GM23248 (cell line): ENCODE results near the gene EFR3B. TPM values are rescaled to one million over a fixed set of nuclear protein-coding genes. Genes with fewer than 3 reads are reported as not detected.

ENCODE experiments used
- DNase-seq: peaks from one replicate; pipeline ENCODE4 v3.0.0-alpha.2; 2015
- H2AFZ ChIP-seq: fragments of 200-600 bp; sonication (generic); 2 replicates; pipeline ENCODE4 v1.6.1; 2016; ENCODE audit warnings: antibody characterized with exemption
- H3F3A ChIP-seq: fragments of 200-600 bp; sonication (generic); 2 replicates; pipeline ENCODE4 v1.6.1; 2016; ENCODE audit warnings: mild to moderate bottlenecking, antibody characterized with exemption, mixed run types; ENCODE audit not compliant: insufficient read depth
- H3K27ac ChIP-seq: fragments of 200-600 bp; sonication (generic); 2 replicates; pipeline ENCODE4 v1.5.1; 2016; ENCODE audit warnings: mild to moderate bottlenecking
- H3K27me3 ChIP-seq: fragments of 200-600 bp; sonication (generic); replicated peaks from 2 replicates; pipeline ENCODE4 v1.6.1; 2016; ENCODE audit warnings: mild to moderate bottlenecking; ENCODE audit not compliant: insufficient read depth
- H3K36me3 ChIP-seq: fragments of 200-600 bp; sonication (generic); 2 replicates; pipeline ENCODE4 v1.6.1; 2016; ENCODE audit warnings: low read depth, mild to moderate bottlenecking
- H3K4me1 ChIP-seq: fragments of 200-600 bp; sonication (generic); 2 replicates; pipeline ENCODE4 v1.6.1; 2016; ENCODE audit warnings: mild to moderate bottlenecking; ENCODE audit not compliant: insufficient read depth
- H3K4me2 ChIP-seq: fragments of 200-600 bp; sonication (generic); one replicate; pipeline ENCODE4 v1.6.1; 2016; ENCODE audit warnings: mild to moderate bottlenecking; ENCODE audit not compliant: unreplicated experiment
- H3K4me3 ChIP-seq: fragments of 200-600 bp; sonication (generic); 2 replicates; pipeline ENCODE4 v1.5.1; 2016; ENCODE audit warnings: mild to moderate bottlenecking
- H3K79me2 ChIP-seq: fragments of 200-600 bp; sonication (generic); 2 replicates; pipeline ENCODE4 v1.6.1; 2016; ENCODE audit warnings: mild to moderate bottlenecking; ENCODE audit not compliant: insufficient read depth
- H3K9ac ChIP-seq: fragments of 200-600 bp; sonication (generic); 2 replicates; pipeline ENCODE4 v1.6.1; 2016; ENCODE audit warnings: mild to moderate bottlenecking
- H3K9me2 ChIP-seq: fragments of 200-600 bp; sonication (generic); 2 replicates; pipeline ENCODE4 v1.6.1; 2016; ENCODE audit warnings: mixed run types, mild to moderate bottlenecking, moderate library complexity; ENCODE audit not compliant: insufficient read depth
- H3K9me3 ChIP-seq: fragments of 200-600 bp; sonication (generic); one replicate; pipeline ENCODE4 v1.6.1; 2017; ENCODE audit warnings: low read depth
- H4K20me1 ChIP-seq: fragments of 200-600 bp; sonication (generic); 2 replicates; pipeline ENCODE4 v1.6.0; 2016; ENCODE audit not compliant: insufficient read depth
- EZH2 ChIP-seq: fragments of 200-600 bp; sonication (generic); IDR thresholded peaks from 2 replicates; pipeline ENCODE4 v1.6.1; 2018; ENCODE audit warnings: antibody characterized with exemption, mild to moderate bottlenecking; ENCODE audit not compliant: insufficient read depth, poor library complexity, severe bottlenecking
- EZH2phosphoT487 ChIP-seq: fragments of 200-600 bp; sonication (generic); IDR thresholded peaks from 2 replicates; pipeline ENCODE4 v1.6.1; 2018; ENCODE audit warnings: antibody characterized with exemption, moderate library complexity, mild to moderate bottlenecking, low read depth; ENCODE audit not compliant: insufficient read depth
- WGBS, 2 experiments: methylation state at CpG; one replicate each; pipeline ENCODE4 v1.1.6; 2015 to 2017; ENCODE audit warnings: low lambda C conversion rate in 2 of 2, low coverage in 1 of 2; ENCODE audit errors: missing lambda C conversion rate in 2 of 2; 5-methylcytosine and 5-hydroxymethylcytosine counted together
- in situ Hi-C: fragments of 300-500 bp; cut with MboI; formaldehyde crosslinking; loops from 2 replicates; pipeline ENCODE4 v1.15.0; 2020
- polyA plus RNA-seq: library from polyadenylated mRNA; unstranded; fragments of >200 nt; fragmentation: Nextera tagmentation; extraction: Ambion mirVana; gene quantifications from 2 replicates; pipeline ENCODE4 v1.2.1, GENCODE V29; 2016
- total RNA-seq: library from RNA; depleted of rRNA; stranded (reverse); fragments of >200 nt; shearing (Covaris generic); gene quantifications from 2 replicates; pipeline ENCODE4 v1.2.3, GENCODE V29; 2014

Gene EFR3B
- total and polyA plus RNA-seq, 2 experiments from 2014 or later: 0.51 to 0.97 TPM

DNA sequence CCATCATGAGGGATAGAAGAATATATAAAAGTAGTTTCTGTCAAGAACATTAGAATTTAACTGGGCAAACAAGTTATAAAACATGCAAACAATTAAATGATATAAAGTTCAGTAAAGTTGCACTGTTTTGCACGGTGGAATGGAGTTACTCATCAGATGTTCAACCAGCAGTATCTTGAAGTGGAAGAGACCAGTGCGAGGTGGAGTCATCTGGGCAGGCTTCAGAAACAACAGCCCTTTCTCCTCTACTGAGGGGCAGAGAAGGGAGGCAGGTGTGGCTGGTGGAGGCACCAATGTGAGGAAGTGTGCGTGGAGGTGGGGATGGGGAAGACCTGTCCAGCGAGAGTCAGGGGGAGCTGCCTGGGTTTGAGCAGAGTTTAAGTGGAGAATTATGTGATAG, 7.5 kb downstream of the EFR3B start:
- in situ Hi-C loops: no loop called here
- 78 to 79% methylated on average over 4 of the region's 4 CpGs for WGBS, 2 experiments

DNA sequence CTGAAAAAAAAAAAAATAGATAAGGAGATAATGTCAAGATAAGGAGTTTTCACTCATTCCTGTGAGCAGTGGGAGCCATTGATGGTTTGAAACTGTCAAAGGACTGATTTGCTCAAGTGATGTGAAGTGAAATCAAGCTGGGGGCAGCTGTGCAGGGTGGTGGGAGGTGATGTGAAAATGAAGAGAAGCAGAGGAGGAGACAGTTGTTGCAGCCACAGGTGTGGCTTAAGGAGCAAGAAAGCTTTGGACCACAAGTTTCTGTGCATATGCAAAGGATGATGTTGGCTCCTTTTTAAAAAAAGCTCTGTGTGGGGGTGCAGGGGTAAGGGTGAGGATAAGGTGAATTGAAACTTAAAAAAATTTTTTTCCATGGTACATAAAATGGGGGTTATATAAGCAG, 8.3 kb downstream of the EFR3B start:
- Histone ChIP-seq H3K4me1 (no peaks in the 10 kb centered on the region), H3K9me3 (no peaks in the 10 kb centered on the region)

More for the DNA sequence above, 7.5 kb downstream of the EFR3B start:
- no peak for DNase-seq
- no peaks in the 10 kb centered on the region for H3F3A ChIP-seq
- H3K9ac ChIP-seq: no peak overlapping the region
- H3K9me3 ChIP-seq: no peaks in the 10 kb centered on the region
- H3K9me2 ChIP-seq: no peaks in the 10 kb centered on the region
- no peak overlapping the region for H3K4me2 ChIP-seq
- no peaks in the 10 kb centered on the region for H3K4me1 ChIP-seq
- H3K27me3 ChIP-seq: no peaks in the 10 kb centered on the region
- no peak overlapping the region for H3K27ac ChIP-seq
- H3K36me3 ChIP-seq: no peaks in the 10 kb centered on the region
- no peak for TF ChIP-seq EZH2phosphoT487
- TF ChIP-seq EZH2: no peak
- no peak overlapping the region for H3K4me3 ChIP-seq
- no peaks in the 10 kb centered on the region for H3K79me2 ChIP-seq
- H2AFZ ChIP-seq: no peak overlapping the region
- H4K20me1 ChIP-seq: no peaks in the 10 kb centered on the region

DNA sequence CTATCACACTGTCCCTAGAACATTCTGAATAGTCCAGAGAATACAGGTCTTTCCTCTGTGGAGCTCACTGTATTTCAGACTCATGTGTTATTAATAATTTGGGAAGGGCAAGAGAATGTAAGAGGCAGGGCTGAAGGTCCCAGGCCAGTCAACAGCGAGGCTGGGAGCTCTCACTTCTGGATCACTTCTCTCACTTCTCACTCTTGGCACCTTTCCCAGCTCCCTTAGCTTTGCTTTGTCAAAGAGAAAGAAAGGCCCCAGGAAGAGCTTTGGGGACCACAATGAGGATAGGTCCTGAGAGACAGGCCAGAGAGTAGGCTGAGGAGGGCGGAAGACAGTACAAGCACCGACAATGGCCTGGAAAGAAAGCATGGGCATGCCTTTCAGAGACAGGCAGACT, 11.2 kb downstream of the EFR3B start:
- Histone ChIP-seq H3K36me3 (no peaks in the 10 kb centered on the region), H3K27ac (no peak overlapping the region), H3K79me2 (no peaks in the 10 kb centered on the region), H2AFZ (no peak overlapping the region), H3F3A (no peaks in the 10 kb centered on the region), H4K20me1 (no peaks in the 10 kb centered on the region), H3K9me2 (no peaks in the 10 kb centered on the region), H3K9ac (no peak overlapping the region), H3K27me3 (no peaks in the 10 kb centered on the region), H3K4me3 (no peak overlapping the region), H3K4me1 (no peaks in the 10 kb centered on the region), H3K4me2 (no peak overlapping the region), H3K9me3 (no peaks in the 10 kb centered on the region)
- no peak for DNase-seq
- 86 to 90% methylated on average over 3 of the region's 3 CpGs for WGBS, 2 experiments
- no peak for TF ChIP-seq EZH2phosphoT487
- TF ChIP-seq EZH2: no peak
- in situ Hi-C loops: no loop called here

More for the DNA sequence above, 8.3 kb downstream of the EFR3B start:
- H3K4me2 ChIP-seq: no peak overlapping the region
- no peaks in the 10 kb centered on the region for H3K79me2 ChIP-seq
- H3K9me2 ChIP-seq: no peaks in the 10 kb centered on the region
- H3F3A ChIP-seq: no peaks in the 10 kb centered on the region
- H4K20me1 ChIP-seq: no peaks in the 10 kb centered on the region
- no peaks in the 10 kb centered on the region for H3K36me3 ChIP-seq
- H2AFZ ChIP-seq: no peak overlapping the region
- H3K27ac ChIP-seq: no peak overlapping the region
- no peak for DNase-seq
- in situ Hi-C loops: no loop called here
- no peak overlapping the region for H3K9ac ChIP-seq
- no peaks in the 10 kb centered on the region for H3K27me3 ChIP-seq
- H3K4me3 ChIP-seq: no peak overlapping the region
- TF ChIP-seq EZH2phosphoT487 (no peak), EZH2 (no peak)

DNA sequence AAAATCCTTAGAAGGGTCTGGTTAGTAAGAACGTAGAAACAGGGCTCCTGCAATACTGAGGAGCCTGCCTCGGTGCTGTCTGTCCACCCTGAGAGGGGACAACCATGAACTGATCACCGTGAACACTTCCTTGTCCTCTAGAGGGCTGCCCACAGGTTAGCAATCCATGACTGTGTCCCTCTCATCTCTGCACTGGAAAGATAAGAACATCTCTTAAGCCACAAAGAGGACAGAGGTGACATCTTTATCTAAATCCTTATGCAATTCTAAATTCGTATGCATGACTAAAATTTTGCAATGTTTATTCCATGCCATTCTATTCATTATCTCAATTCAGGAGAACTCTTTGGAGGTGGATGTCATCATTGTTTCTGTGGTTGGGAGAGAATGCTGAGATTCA, 12.8 kb downstream of the EFR3B start:
- H3K4me3 ChIP-seq: no peak overlapping the region
- H3K36me3 ChIP-seq: no peaks in the 10 kb centered on the region
- no peaks in the 10 kb centered on the region for H4K20me1 ChIP-seq
- H3K27ac ChIP-seq: no peak overlapping the region
- WGBS, 2 experiments: 69 to 81% methylated on average over 4 of the region's 4 CpGs
- H3K4me2 ChIP-seq: no peak overlapping the region
- no peak overlapping the region for H3K9ac ChIP-seq
- H3K4me1 ChIP-seq: no peaks in the 10 kb centered on the region
- no peaks in the 10 kb centered on the region for H3K79me2 ChIP-seq
- H3F3A ChIP-seq: no peaks in the 10 kb centered on the region
- no peaks in the 10 kb centered on the region for H3K27me3 ChIP-seq
- DNase-seq: no peak
- H2AFZ ChIP-seq: no peak overlapping the region
- in situ Hi-C loops: no loop called here
- no peak for TF ChIP-seq EZH2phosphoT487
- no peak for TF ChIP-seq EZH2
- no peaks in the 10 kb centered on the region for H3K9me2 ChIP-seq
- H3K9me3 ChIP-seq: no peaks in the 10 kb centered on the region

DNA sequence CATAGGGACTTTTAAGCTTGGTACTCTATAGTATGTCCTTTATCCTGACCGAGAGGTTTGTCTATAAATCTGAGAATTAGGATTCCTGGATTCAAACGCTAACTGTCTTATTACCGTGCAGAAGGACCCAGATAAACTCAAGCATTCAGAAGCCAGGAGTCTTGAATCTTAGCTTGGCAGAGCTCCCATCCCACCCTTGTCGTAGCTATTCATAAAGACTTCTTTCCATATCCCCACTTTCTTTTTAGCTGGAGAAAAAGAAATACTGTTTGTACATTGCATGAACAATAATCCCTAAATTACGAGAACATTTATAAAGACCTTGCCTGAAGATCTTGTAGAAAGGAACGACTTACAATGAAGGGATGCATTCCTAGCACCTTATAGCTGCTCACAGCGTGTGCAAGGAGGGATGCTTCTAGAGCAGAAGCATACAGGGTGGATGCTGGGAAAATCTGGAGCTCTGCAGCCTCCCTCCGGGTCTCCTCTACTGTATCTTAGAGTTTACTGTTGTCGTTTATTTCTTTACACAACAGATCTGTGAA, 13.6 kb downstream of the EFR3B start:
- in situ Hi-C loops: no loop called here
- no peaks in the 10 kb centered on the region for H3K4me1 ChIP-seq
- no peaks in the 10 kb centered on the region for H3F3A ChIP-seq
- H2AFZ ChIP-seq: no peak overlapping the region
- H3K27ac ChIP-seq: no peak overlapping the region
- H3K9me3 ChIP-seq: no peaks in the 10 kb centered on the region
- H3K27me3 ChIP-seq: no peaks in the 10 kb centered on the region
- no peak overlapping the region for H3K9ac ChIP-seq
- no peak for DNase-seq
- no peaks in the 10 kb centered on the region for H4K20me1 ChIP-seq
- no peaks in the 10 kb centered on the region for H3K36me3 ChIP-seq
- no peaks in the 10 kb centered on the region for H3K79me2 ChIP-seq
- no peak overlapping the region for H3K4me2 ChIP-seq
- WGBS, 2 experiments: 76 to 79% methylated on average over 9 of the region's 9 CpGs
- no peak for TF ChIP-seq EZH2phosphoT487
- TF ChIP-seq EZH2: no peak
- no peak overlapping the region for H3K4me3 ChIP-seq
- H3K9me2 ChIP-seq: no peaks in the 10 kb centered on the region
